ENCODE data around the gene HUNK. TPM values are rescaled to one million over a fixed set of nuclear protein-coding genes. Genes with fewer than 3 reads are reported as not detected.

Gene HUNK
- total RNA-seq, result under 1 TPM; 0.21 to 0.24 TPM

DNA sequence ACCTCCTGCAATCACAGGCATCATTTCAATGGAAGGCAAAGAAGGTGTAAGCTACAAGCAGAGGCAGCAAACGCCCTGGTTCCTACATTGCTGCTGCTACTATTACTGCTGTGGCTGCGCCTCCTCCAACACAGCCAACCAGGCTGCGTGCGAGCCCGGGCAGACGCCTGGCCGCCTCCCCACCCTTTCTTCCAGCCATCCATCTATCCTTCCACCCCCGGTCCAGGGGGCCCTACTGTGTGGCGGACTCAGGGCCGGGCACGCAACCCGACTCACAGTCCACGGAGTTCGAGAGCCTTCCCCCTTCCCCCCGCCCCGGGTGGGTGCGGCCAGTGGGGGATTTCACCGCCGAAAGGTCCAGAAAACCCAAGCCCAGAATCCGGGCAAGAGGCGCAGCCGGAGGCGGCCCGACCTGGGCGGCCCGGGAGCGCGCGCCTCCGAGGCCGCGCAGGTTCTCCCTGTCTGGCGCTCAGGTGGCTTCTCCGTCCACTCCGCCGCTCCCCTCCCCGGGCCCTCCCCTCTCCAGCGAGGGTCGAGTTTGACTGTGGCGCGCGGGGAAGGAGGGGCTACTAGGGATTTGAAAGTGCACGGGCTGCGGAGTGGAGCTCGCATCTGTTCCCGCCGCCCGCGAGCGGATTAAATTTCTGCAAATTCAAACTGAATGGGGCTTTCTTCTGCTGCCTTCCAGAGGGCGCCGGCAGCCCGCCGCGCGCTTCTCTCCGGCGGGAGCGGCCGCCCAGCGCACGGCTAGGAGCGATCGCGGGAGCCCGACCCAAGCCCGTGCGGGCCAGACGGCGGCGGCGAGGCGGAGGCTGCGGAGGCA, at the start of gene HUNK:
TSS of gene HUNK (plus strand) at position 569 of the 823 bp plus-strand sequence. CDS start 655 bp downstream, outside the sequence.
- Mint-ChIP-seq H3K4me3 (peak within 1 kb of the TSS; percentile 73), H3K4me1 (ENCODE audit: low read depth) (peaks cover 6% of the 10 kb centered on the region), H3K36me3 (ENCODE audit: low read depth) (no peaks in the 10 kb centered on the region), H3K27ac (no peak within 1 kb of the TSS), H3K9me3 (ENCODE audit: insufficient read depth) (no peaks in the 10 kb centered on the region), H3K27me3 (ENCODE audit: low read depth) (peaks cover 51% of the 10 kb centered on the region)
- ATAC-seq (peak; percentile 54), DNase-seq (peak; percentile 24)
- POLR2A ChIA-PET, result no interaction called here
- CTCF ChIA-PET, result no interaction called here

DNA sequence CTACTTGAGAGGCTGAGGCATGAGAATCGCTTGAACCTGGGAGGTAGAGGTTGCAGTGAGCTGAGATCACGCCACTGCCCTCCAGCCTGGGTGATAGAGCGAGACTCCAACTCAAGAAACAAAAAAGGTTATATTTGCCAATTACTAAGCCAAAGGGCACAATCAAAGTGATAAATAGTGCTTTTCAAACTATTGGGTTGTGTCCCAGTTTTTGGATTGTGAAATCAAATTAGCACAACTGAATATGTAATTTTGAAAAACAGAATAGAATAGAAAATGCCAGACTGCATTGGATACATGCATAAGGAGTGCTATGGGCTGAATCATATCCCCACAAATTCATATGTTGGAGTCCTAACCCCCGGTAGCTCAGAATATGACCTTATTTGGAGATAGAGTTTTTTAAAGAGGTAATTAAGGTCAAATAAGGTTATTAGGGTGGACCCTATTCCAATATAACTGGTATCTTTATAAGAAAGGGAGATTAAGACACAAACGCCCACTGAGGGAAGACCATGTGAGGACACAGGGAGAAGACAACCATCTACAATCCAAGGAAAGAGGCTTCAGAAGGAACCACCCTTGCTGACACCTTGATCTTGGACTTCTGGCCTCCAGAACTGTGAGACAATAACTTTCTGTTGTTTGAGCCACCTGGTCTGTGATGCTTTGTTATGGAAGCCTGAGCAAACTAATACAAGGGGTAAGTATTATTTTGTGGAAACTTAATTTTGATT, 42.9 kb upstream of the HUNK start:
- no peak overlapping the region for H3K27ac Mint-ChIP-seq
- DNase-seq (no peak), ATAC-seq (no peak)
- peaks cover 7% of the 10 kb centered on the region for H3K27me3 Mint-ChIP-seq (ENCODE audit: low read depth)
- POLR2A ChIA-PET, result no interaction called here
- no peaks in the 10 kb centered on the region for H3K4me1 Mint-ChIP-seq (ENCODE audit: low read depth)
- no peaks in the 10 kb centered on the region for H3K9me3 Mint-ChIP-seq (ENCODE audit: insufficient read depth)
- CTCF ChIA-PET, result no interaction called here
- no peak overlapping the region for H3K4me3 Mint-ChIP-seq
- no peaks in the 10 kb centered on the region for H3K36me3 Mint-ChIP-seq (ENCODE audit: low read depth)

DNA sequence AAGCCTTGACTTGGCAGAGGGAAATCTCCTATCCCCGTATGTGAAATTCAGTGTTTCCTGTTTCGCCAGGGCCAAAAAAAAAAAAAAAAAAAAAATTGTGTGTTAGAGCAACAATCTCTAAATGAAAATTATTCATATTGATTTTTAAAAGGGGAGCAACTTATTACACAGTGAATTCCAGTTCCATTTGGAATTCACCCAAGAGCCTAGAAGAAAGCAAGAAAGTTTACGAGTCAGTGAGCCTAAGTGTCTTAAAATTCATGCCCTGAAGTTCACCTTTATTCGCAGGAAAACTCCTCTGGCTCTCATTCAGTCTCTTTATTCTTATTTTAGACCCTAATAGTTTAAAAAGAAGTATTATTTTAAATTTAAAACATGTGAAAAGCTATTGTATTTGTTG, 42.1 kb upstream of the HUNK start:
- Mint-ChIP-seq H3K4me1 (ENCODE audit: low read depth) (no peaks in the 10 kb centered on the region), H3K9me3 (ENCODE audit: insufficient read depth) (no peaks in the 10 kb centered on the region), H3K27ac (no peak overlapping the region), H3K4me3 (no peak overlapping the region), H3K36me3 (ENCODE audit: low read depth) (no peaks in the 10 kb centered on the region), H3K27me3 (ENCODE audit: low read depth) (peaks cover 7% of the 10 kb centered on the region)
- ChIA-PET CTCF (no interaction called here), POLR2A (no interaction called here)
- ATAC-seq (no peak), DNase-seq (no peak)

DNA sequence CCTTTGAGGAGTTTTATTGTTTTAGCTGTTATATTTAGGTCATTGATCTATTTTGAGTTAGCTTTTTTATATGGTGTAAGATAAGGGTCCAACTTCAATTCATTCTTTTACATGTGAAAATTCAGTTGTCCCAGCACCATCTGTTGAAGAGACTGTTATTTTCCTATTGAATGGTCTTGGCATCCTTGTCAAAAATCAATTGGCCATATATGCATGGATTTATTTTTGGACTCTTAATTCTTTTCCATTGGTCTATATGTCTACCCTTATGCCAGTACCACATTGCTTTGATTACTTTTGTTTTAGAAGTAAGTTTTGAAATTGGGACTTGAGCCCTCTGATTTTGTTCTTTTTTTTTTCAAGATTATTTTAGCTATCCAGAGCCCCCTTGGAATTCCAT, 35.8 kb upstream of the HUNK start:
- H3K27ac Mint-ChIP-seq, result no peak overlapping the region
- DNase-seq (no peak), ATAC-seq (no peak)
- no peaks in the 10 kb centered on the region for H3K36me3 Mint-ChIP-seq (ENCODE audit: low read depth)
- H3K9me3 Mint-ChIP-seq (ENCODE audit: insufficient read depth), result no peaks in the 10 kb centered on the region
- no peaks in the 10 kb centered on the region for H3K4me1 Mint-ChIP-seq (ENCODE audit: low read depth)
- peaks cover 3% of the 10 kb centered on the region for H3K27me3 Mint-ChIP-seq (ENCODE audit: low read depth)
- ChIA-PET CTCF (no interaction called here), POLR2A (no interaction called here)
- no peak overlapping the region for H3K4me3 Mint-ChIP-seq

DNA sequence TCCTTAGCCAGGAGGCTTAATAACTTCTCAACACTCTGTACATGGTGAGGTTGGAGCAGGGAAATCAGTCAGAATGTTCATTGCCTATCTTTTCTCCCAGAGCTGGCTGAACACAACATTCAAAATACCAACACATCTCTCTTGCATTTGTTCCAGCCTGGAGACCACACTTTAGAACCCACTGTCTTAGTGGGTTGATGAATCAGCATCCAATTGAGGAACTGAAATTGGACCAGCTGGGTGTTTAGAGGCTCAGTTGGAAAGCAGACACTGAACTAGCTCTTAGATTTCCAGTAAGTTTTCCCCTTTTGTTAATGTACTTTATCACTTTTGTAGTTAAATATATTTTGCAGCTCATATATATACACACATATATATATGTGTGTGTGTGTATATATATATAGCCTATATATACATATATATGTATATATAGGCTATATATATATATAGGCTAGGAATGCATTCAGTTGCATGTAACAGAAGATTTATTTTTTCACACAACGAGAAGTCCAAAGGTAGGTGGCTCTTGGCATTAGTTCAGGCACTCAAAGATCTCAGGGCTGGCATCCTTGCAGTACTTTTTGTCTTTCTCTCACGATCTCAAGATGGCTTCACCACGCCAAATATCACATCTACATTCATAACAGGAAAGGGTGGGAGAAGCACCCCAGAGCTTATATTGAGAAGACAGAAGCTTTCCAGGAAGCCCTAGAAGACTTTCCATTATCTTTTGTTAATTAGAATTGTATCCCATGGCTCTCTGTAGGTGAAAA, 35.0 kb upstream of the HUNK start:
- no peaks in the 10 kb centered on the region for H3K4me1 Mint-ChIP-seq (ENCODE audit: low read depth)
- no peaks in the 10 kb centered on the region for H3K36me3 Mint-ChIP-seq (ENCODE audit: low read depth)
- H3K27ac Mint-ChIP-seq, result no peak overlapping the region
- CTCF ChIA-PET, result no interaction called here
- ATAC-seq (no peak), DNase-seq (no peak)
- peaks cover 3% of the 10 kb centered on the region for H3K27me3 Mint-ChIP-seq (ENCODE audit: low read depth)
- H3K4me3 Mint-ChIP-seq, result no peak overlapping the region
- no peaks in the 10 kb centered on the region for H3K9me3 Mint-ChIP-seq (ENCODE audit: insufficient read depth)
- POLR2A ChIA-PET, result no interaction called here

DNA sequence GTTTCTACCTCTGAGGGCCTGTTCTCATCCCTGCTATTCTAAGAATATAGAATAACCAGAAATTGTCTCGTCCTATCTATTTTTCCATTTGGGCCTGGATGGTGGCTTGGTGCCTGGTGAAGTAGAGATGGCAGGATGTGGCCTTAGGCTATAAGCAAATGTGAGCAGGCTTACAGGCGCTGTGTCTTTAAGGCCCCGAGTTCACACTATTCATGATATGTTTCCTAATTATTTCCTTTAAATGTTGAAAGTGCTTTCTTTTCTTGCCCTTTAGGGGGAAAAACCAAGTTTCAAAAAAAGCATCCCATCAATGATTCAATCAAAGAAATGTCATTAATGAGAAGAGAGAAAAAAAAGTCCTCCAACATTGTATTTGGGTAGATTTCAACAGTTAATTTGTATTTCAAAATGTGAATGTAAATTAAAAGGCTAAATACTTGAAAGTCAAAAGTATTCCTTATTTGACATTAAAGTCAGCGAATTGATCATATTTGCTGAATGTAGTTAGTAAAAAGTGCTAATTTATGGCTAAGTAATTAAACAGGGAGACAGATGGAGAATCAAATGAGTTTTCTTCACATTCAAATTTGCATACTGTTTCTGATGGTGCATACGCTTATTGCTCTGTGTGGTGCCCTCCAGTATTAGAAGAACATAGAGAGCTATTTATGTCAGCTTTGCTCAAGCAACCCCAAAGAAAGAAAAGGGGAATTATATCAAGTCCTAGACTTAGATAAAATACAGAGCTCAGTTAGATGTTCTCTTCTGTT, 34.0 kb upstream of the HUNK start:
- H3K9me3 Mint-ChIP-seq (ENCODE audit: insufficient read depth), result no peaks in the 10 kb centered on the region
- no peak for ATAC-seq
- no peak overlapping the region for H3K27ac Mint-ChIP-seq
- no peak overlapping the region for H3K4me3 Mint-ChIP-seq
- DNase-seq, result no peak
- H3K27me3 Mint-ChIP-seq (ENCODE audit: low read depth), result peaks cover 5% of the 10 kb centered on the region
- ChIA-PET CTCF (no interaction called here), POLR2A (no interaction called here)
- no peaks in the 10 kb centered on the region for H3K36me3 Mint-ChIP-seq (ENCODE audit: low read depth)
- H3K4me1 Mint-ChIP-seq (ENCODE audit: low read depth), result no peaks in the 10 kb centered on the region

DNA sequence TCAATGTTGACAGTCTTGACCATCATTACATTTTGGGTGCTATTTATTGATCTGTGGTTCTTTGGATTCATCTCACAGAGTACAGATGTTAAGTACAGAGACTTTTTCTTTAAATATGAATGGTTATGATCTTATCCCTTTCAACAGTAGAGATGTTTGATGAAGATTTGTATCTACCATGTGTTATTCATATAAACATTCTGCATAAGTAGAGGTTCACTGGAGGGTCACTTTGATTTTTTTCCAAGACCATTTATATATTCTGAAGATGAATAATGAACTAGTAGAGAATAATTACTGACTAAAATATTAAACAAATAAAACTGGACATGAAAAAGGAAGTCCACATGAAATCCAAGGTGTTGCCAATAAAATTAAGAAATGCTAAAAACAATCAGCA, 28.6 kb upstream of the HUNK start:
- H3K4me3 Mint-ChIP-seq, result no peak overlapping the region
- H3K36me3 Mint-ChIP-seq (ENCODE audit: low read depth), result no peaks in the 10 kb centered on the region
- ChIA-PET CTCF (no interaction called here), POLR2A (no interaction called here)
- no peak for ATAC-seq
- H3K9me3 Mint-ChIP-seq (ENCODE audit: insufficient read depth), result no peaks in the 10 kb centered on the region
- H3K27me3 Mint-ChIP-seq (ENCODE audit: low read depth), result peaks cover 8% of the 10 kb centered on the region
- H3K4me1 Mint-ChIP-seq (ENCODE audit: low read depth), result no peaks in the 10 kb centered on the region
- no peak overlapping the region for H3K27ac Mint-ChIP-seq
- DNase-seq, result no peak

DNA sequence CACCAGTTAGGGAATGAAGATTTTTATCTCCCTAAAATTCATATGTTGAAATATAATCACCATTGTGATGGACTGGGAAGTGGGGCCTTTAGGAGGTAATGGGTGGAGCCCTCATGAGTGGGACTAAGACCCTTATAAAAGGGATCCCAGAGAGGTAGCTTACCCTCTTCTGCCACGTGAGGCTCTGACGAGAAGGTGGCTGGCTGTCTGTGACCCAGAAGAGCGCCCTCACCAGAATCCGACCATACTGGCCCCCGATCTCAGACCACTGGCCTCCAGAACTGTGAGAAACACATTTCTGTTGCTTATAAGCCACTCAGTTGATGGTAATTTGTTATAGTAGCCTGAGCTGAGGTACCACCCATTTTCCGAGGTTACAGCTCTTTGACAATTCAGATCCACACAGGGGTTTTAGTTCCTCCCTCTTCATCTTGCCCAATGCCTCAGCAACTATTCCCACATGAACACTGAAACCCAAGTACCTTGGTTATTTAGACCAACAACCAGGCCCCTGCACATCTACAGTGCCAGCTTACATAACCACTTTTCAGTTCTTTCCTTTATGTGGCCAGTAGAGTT, 27.6 kb upstream of the HUNK start:
- CTCF ChIA-PET, result no interaction called here

DNA sequence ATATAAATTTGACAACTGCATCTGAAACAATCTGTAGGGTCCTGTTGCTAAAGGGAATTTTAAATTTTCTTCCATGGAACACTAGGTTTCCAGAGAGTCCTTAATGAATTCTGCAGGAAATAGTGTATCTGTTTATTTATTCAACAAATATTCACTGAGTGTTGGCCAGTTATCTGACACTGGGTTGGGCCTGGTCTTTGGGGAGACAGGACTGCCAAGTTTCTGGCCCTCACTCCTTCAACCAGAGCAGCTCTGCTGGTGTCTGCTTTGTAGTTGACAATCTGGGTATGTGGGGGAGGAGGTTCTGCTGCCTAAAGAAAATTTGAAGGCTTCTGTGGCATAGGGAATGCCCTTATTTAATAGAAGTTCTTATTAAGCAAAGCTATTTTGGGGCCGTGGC, 26.1 kb upstream of the HUNK start:
- H3K27ac Mint-ChIP-seq, result no peak overlapping the region
- no peak for ATAC-seq
- POLR2A ChIA-PET, result no interaction called here
- H3K36me3 Mint-ChIP-seq (ENCODE audit: low read depth), result no peaks in the 10 kb centered on the region
- peaks cover 8% of the 10 kb centered on the region for H3K27me3 Mint-ChIP-seq (ENCODE audit: low read depth)
- no peak overlapping the region for H3K4me3 Mint-ChIP-seq
- no peak for DNase-seq
- CTCF ChIA-PET, result interaction anchor here (1.0 kb wide), 1 partner anchor 19 kb away, joined by 3 read pairs; no protein-coding TSS in a partner anchor
- H3K4me1 Mint-ChIP-seq (ENCODE audit: low read depth), result no peaks in the 10 kb centered on the region
- H3K9me3 Mint-ChIP-seq (ENCODE audit: insufficient read depth), result no peaks in the 10 kb centered on the region

More for the DNA sequence above, 27.6 kb upstream of the HUNK start:
- no peak overlapping the region for H3K4me3 Mint-ChIP-seq
- no peak overlapping the region for H3K27ac Mint-ChIP-seq
- DNase-seq (no peak), ATAC-seq (no peak)
- H3K36me3 Mint-ChIP-seq (ENCODE audit: low read depth), result no peaks in the 10 kb centered on the region
- H3K9me3 Mint-ChIP-seq (ENCODE audit: insufficient read depth), result no peaks in the 10 kb centered on the region
- POLR2A ChIA-PET, result no interaction called here
- H3K27me3 Mint-ChIP-seq (ENCODE audit: low read depth), result peaks cover 8% of the 10 kb centered on the region
- H3K4me1 Mint-ChIP-seq (ENCODE audit: low read depth), result no peaks in the 10 kb centered on the region

DNA sequence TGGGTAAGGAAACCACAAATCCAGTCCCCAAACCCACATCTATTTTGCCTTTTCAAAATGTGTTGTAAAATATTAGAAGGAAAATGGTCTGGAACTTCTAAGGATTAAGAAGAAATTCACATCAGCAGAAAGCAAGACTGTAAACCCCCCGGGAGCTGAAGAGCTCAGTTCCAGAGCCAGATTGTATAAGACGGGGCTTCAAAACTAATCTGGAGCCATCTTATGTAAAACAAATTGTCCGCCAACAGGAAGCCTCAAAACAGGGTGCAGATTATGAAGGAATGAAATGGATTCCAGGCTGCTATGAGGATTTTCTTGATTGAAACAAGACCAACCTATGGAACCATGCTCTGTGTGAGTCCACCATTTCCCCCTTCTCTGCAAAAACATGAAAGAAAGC, 25.1 kb upstream of the HUNK start:
- ChIA-PET POLR2A (no interaction called here), CTCF (interaction anchor here (1.0 kb wide), 1 partner anchor 18 kb away, joined by 3 read pairs; no protein-coding TSS in a partner anchor)
- H3K4me3 Mint-ChIP-seq, result no peak overlapping the region
- H3K27me3 Mint-ChIP-seq (ENCODE audit: low read depth), result peaks cover 8% of the 10 kb centered on the region
- H3K9me3 Mint-ChIP-seq (ENCODE audit: insufficient read depth), result no peaks in the 10 kb centered on the region
- H3K36me3 Mint-ChIP-seq (ENCODE audit: low read depth), result no peaks in the 10 kb centered on the region
- no peaks in the 10 kb centered on the region for H3K4me1 Mint-ChIP-seq (ENCODE audit: low read depth)
- no peak overlapping the region for H3K27ac Mint-ChIP-seq
- no peak for DNase-seq
- no peak for ATAC-seq

DNA sequence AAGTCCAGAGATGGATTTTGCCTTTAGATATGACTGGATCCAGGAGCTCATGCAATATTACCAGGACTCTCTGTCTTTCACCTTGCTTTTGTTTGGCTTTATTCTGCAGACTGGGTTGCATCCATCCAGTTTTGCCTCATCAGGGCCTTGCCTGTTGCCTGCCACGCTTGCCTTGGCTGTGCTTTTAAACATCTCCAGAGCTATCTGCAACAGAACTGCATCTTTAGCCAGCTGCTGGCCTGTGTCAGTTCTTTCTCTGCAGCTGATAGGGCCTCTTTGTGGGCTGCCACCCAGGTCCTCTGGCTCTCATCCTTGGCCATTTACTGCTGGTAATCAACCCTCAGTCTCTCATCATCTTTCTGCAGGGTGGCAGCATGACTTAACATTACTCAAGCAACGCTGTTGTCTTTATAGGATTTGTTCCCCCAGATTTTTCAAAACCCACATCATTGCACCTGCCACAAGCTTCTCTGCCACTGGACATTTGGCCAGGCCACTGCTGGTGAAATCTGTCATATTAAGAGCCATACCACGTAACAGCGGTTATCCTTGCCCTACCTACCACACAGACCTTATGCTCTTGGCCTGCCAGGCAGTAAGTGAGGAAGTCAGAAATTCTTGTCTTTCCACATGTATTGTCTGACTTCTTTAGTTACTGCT, 24.4 kb upstream of the HUNK start:
- CTCF ChIA-PET, result no interaction called here
- no peak for DNase-seq
- no peak overlapping the region for H3K27ac Mint-ChIP-seq
- no peak overlapping the region for H3K4me3 Mint-ChIP-seq
- POLR2A ChIA-PET, result no interaction called here
- peaks cover 5% of the 10 kb centered on the region for H3K27me3 Mint-ChIP-seq (ENCODE audit: low read depth)
- ATAC-seq, result no peak
- H3K36me3 Mint-ChIP-seq (ENCODE audit: low read depth), result no peaks in the 10 kb centered on the region
- H3K9me3 Mint-ChIP-seq (ENCODE audit: insufficient read depth), result no peaks in the 10 kb centered on the region
- no peaks in the 10 kb centered on the region for H3K4me1 Mint-ChIP-seq (ENCODE audit: low read depth)

All from activated CD8-positive, alpha-beta T cell treated with anti-CD3 and anti-CD28 coated beads, Interleukin-2, amount 10 ng/mL, durations not matched to agents 7 days and 5 days (primary cell).